ENCODE measurements around the gene OR2A5.

- no peak for TF ChIP-seq CTCF (IDR thresholded peaks at IDR 0.05; ENCODE audit: poor library complexity, severe bottlenecking)
- no peak for TF ChIP-seq TAF1 (IDR thresholded peaks at IDR 0.05; ENCODE audit: low read depth)
- no peak for TF ChIP-seq EP300 (conservative IDR thresholded peaks at IDR 0.05; ENCODE audit: poor library complexity, severe bottlenecking)
- no peak for TF ChIP-seq POLR2AphosphoS5 (IDR thresholded peaks at IDR 0.05)
- TF ChIP-seq RAD21 (conservative IDR thresholded peaks at IDR 0.05) = no peak
- TF ChIP-seq EZH2 (IDR thresholded peaks at IDR 0.05; ENCODE audit: borderline replicate concordance, insufficient read depth, low read length, poor library complexity, severe bottlenecking) = no peak
- TF ChIP-seq MXI1 (conservative IDR thresholded peaks at IDR 0.05; ENCODE audit: poor library complexity, severe bottlenecking) = no peak
These were observed 44.0 kb upstream of the OR2A5 start for GRCh38 chr7:144004703-144005102.
